Neural progenitor cell (in vitro differentiated cells): Measurements from ENCODE around the gene PRDM16. TPM values are rescaled to one million over a fixed set of nuclear protein-coding genes. Genes with fewer than 3 reads are reported as not detected.

Experiments
- DNase-seq: peaks from one replicate; pipeline ENCODE4 v3.0.0-alpha.2; 2016; ENCODE audit warnings: low spot score
- H2AFZ ChIP-seq: fragments of 200-600 bp; sonication (generic); replicated peaks from 2 replicates; pipeline ENCODE4 v1.6.1; 2016; ENCODE audit warnings: antibody characterized with exemption
- H3F3A ChIP-seq: fragments of 200-600 bp; sonication (generic); 2 replicates; pipeline ENCODE4 v1.6.1; 2016; ENCODE audit warnings: antibody characterized with exemption, low read depth
- H3K27ac ChIP-seq: fragments of 200-600 bp; sonication (generic); 2 replicates; pipeline ENCODE4 v1.5.1; 2016; ENCODE audit warnings: mild to moderate bottlenecking
- H3K27me3 ChIP-seq: fragments of 200-600 bp; sonication (generic); 2 replicates; pipeline ENCODE4 v1.6.1; 2016; ENCODE audit warnings: mild to moderate bottlenecking, moderate library complexity
- H3K36me3 ChIP-seq: fragments of 200-600 bp; sonication (generic); 2 replicates; pipeline ENCODE4 v1.5.1; 2016
- H3K4me1 ChIP-seq: fragments of 200-600 bp; sonication (generic); 2 replicates; pipeline ENCODE4 v1.6.1; 2016; ENCODE audit warnings: mixed run types
- H3K4me2 ChIP-seq: fragments of 200-600 bp; sonication (generic); 2 replicates; pipeline ENCODE4 v1.6.1; 2016
- H3K4me3 ChIP-seq: fragments of 200-600 bp; sonication (generic); 2 replicates; pipeline ENCODE4 v1.5.1; 2016
- H3K79me2 ChIP-seq: fragments of 200-600 bp; sonication (generic); 2 replicates; pipeline ENCODE4 v1.6.1; 2016; ENCODE audit warnings: low read depth
- H3K9ac ChIP-seq: fragments of 200-600 bp; sonication (generic); 2 replicates; pipeline ENCODE4 v1.6.1; 2016
- H3K9me3 ChIP-seq: fragments of 200-600 bp; sonication (generic); 2 replicates; pipeline ENCODE4 v1.5.1; 2016; ENCODE audit warnings: low read depth
- H4K20me1 ChIP-seq: fragments of 200-600 bp; sonication (generic); 2 replicates; pipeline ENCODE4 v1.6.1; 2016; ENCODE audit warnings: low read depth
- H3K27ac Mint-ChIP-seq: 3 replicates; pipeline ENCODE4 v1.8.0; 2021; ENCODE audit warnings: mixed read lengths
- H3K27me3 Mint-ChIP-seq: 2 replicates; pipeline ENCODE4 v1.8.0; 2022; ENCODE audit warnings: low read depth, mild to moderate bottlenecking, inconsistent platforms, moderate library complexity, mixed read lengths; ENCODE audit not compliant: insufficient read depth
- H3K36me3 Mint-ChIP-seq: 3 replicates; pipeline ENCODE4 v1.8.0; 2021; ENCODE audit warnings: mixed read lengths
- H3K4me1 Mint-ChIP-seq: 3 replicates; pipeline ENCODE4 v1.8.0; 2021; ENCODE audit warnings: mixed read lengths
- H3K4me3 Mint-ChIP-seq: 3 replicates; pipeline ENCODE4 v1.8.0; 2021; ENCODE audit warnings: mild to moderate bottlenecking, moderate library complexity, mixed read lengths
- H3K9me3 Mint-ChIP-seq: 3 replicates; pipeline ENCODE4 v1.8.0; 2020; ENCODE audit warnings: mixed read lengths
- CTCF ChIP-seq: fragments of 200-600 bp; sonication (generic); IDR thresholded peaks from 2 replicates; pipeline ENCODE4 v1.5.1; 2017; ENCODE audit warnings: antibody characterized with exemption, mild to moderate bottlenecking
- EZH2 ChIP-seq: fragments of 200-600 bp; sonication (generic); IDR thresholded peaks from 2 replicates; pipeline ENCODE4 v1.6.1; 2017; ENCODE audit warnings: antibody characterized with exemption, mild to moderate bottlenecking, moderate library complexity
- EZH2phosphoT487 ChIP-seq: fragments of 200-600 bp; sonication (generic); IDR thresholded peaks from 2 replicates; pipeline ENCODE4 v1.6.1; 2017; ENCODE audit warnings: antibody characterized with exemption
- total RNA-seq: library from RNA; depleted of rRNA; stranded (reverse); fragments of >200 nt; gene quantifications from 2 replicates; pipeline ENCODE4 v1.2.3, GENCODE V29; 2015; ENCODE audit warnings: low replicate concordance

PRDM16 gene
- total RNA-seq, 1 donor from 2014 or later: 1.9 TPM

- no peak for TF ChIP-seq EZH2
- no peak for TF ChIP-seq CTCF
- no peak for TF ChIP-seq EZH2phosphoT487
- Mint-ChIP-seq H3K4me3 (no peak overlapping the region), H3K27me3 (peaks cover 5% of the 10 kb centered on the region), H3K9me3 (peaks cover 15% of the 10 kb centered on the region), H3K4me1 (peaks cover 37% of the 10 kb centered on the region), H3K27ac (no peak overlapping the region), H3K36me3 (peaks cover 3% of the 10 kb centered on the region)
- H3K79me2 ChIP-seq: no peaks in the 10 kb centered on the region
- no peak overlapping the region for H3K4me3 ChIP-seq
- no peaks in the 10 kb centered on the region for H3K27me3 ChIP-seq
- H4K20me1 ChIP-seq: peaks cover under 1% of the 10 kb centered on the region
- no peak for DNase-seq
- no peak overlapping the region for H3K9ac ChIP-seq
- no peaks in the 10 kb centered on the region for H3K36me3 ChIP-seq
- H3K4me1 ChIP-seq: peaks cover 23% of the 10 kb centered on the region
- no peak overlapping the region for H2AFZ ChIP-seq
- no peaks in the 10 kb centered on the region for H3K9me3 ChIP-seq
- H3K4me2 ChIP-seq: no peak overlapping the region
- H3F3A ChIP-seq: peaks cover 2% of the 10 kb centered on the region
- H3K27ac ChIP-seq: no peak overlapping the region
Measured at GRCh38 chr1:3255680-3256079, 186.7 kb downstream of the PRDM16 start.

- no peak overlapping the region for H3K9ac ChIP-seq
- Mint-ChIP-seq H3K36me3 (peaks cover 3% of the 10 kb centered on the region), H3K4me1 (peaks cover 32% of the 10 kb centered on the region), H3K27me3 (peaks cover 4% of the 10 kb centered on the region), H3K9me3 (peaks cover 15% of the 10 kb centered on the region), H3K4me3 (no peak overlapping the region), H3K27ac (peak overlapping the region; percentile 51)
- H3F3A ChIP-seq: no peaks in the 10 kb centered on the region
- no peaks in the 10 kb centered on the region for H3K9me3 ChIP-seq
- TF ChIP-seq EZH2: no peak
- no peak for TF ChIP-seq CTCF
- no peak for TF ChIP-seq EZH2phosphoT487
- no peak for DNase-seq
- H3K4me3 ChIP-seq: no peak overlapping the region
- H3K27ac ChIP-seq: no peak overlapping the region
- H4K20me1 ChIP-seq: no peaks in the 10 kb centered on the region
- H3K79me2 ChIP-seq: no peaks in the 10 kb centered on the region
- H3K36me3 ChIP-seq: no peaks in the 10 kb centered on the region
- H3K4me2 ChIP-seq: no peak overlapping the region
- H2AFZ ChIP-seq: no peak overlapping the region
- H3K27me3 ChIP-seq: no peaks in the 10 kb centered on the region
- H3K4me1 ChIP-seq: peaks cover 4% of the 10 kb centered on the region
Measured at GRCh38 chr1:3257788-3258187, 188.8 kb downstream of the PRDM16 start.

- H2AFZ ChIP-seq: no peak overlapping the region
- H3K27me3 ChIP-seq: no peaks in the 10 kb centered on the region
- H3K79me2 ChIP-seq: no peaks in the 10 kb centered on the region
- no peaks in the 10 kb centered on the region for H3F3A ChIP-seq
- Mint-ChIP-seq H3K9me3 (peaks cover 15% of the 10 kb centered on the region), H3K27ac (peak overlapping the region; percentile 51), H3K4me1 (peaks cover 32% of the 10 kb centered on the region), H3K27me3 (peaks cover 4% of the 10 kb centered on the region), H3K36me3 (peaks cover 3% of the 10 kb centered on the region), H3K4me3 (peak overlapping the region; percentile 31)
- H3K4me2 ChIP-seq: no peak overlapping the region
- no peak overlapping the region for H3K4me3 ChIP-seq
- no peak for TF ChIP-seq CTCF
- TF ChIP-seq EZH2: no peak
- TF ChIP-seq EZH2phosphoT487: no peak
- no peak overlapping the region for H3K9ac ChIP-seq
- no peaks in the 10 kb centered on the region for H3K36me3 ChIP-seq
- DNase-seq: no peak
- H4K20me1 ChIP-seq: no peaks in the 10 kb centered on the region
- peaks cover 4% of the 10 kb centered on the region for H3K4me1 ChIP-seq
- H3K9me3 ChIP-seq: no peaks in the 10 kb centered on the region
- no peak overlapping the region for H3K27ac ChIP-seq
Measured at GRCh38 chr1:3258386-3259003, 189.5 kb downstream of the PRDM16 start.
